NCI-H2171 treated with DMSO at 0.1 percent for 48 hours (cell line): ENCODE measurements around the gene TSN.
A peak's percentile ranks its signal among the peaks of the same experiment; 100 is the strongest.
"Not testable (repeated sequence)": the region's sequence is repeated elsewhere in the genome, so short reads cannot be mapped to it uniquely, and the experiment has no call there.

Experiments used
- DNase-seq: peaks from one replicate; lab custom pipeline; 2025; lab: John Stamatoyannopoulos, UW

TSN gene

GRCh38 chr2:121755237-121756111 lies at the start of gene TSN:
TSN (plus strand) TSS chr2:121755651; CDS start chr2:121755780, 129 bp downstream.
- peak; percentile 96 for DNase-seq

- no peak for DNase-seq
These were observed 49.5 kb upstream of the TSN start for GRCh38 chr2:121705958-121706357.

- peak; percentile 45 for DNase-seq
These were observed 48.0 kb upstream of the TSN start for GRCh38 chr2:121707344-121707919.

- no peak for DNase-seq
These were observed 47.5 kb upstream of the TSN start for GRCh38 chr2:121707920-121708361.

- DNase-seq, result no peak
These were observed 45.5 kb upstream of the TSN start for GRCh38 chr2:121709776-121710469.

- DNase-seq, result no peak
These were observed 44.8 kb upstream of the TSN start for GRCh38 chr2:121710470-121711170.

- DNase-seq, result not testable (repeated sequence)
These were observed 44.0 kb upstream of the TSN start for GRCh38 chr2:121711481-121711880.

GRCh38 chr2:121716126-121716525 lies 39.3 kb upstream of the TSN start:
- DNase-seq, result no peak

GRCh38 chr2:121717529-121717928 lies 37.9 kb upstream of the TSN start:
- DNase-seq, result no peak

GRCh38 chr2:121721926-121722325 lies 33.5 kb upstream of the TSN start:
- DNase-seq, result no peak

GRCh38 chr2:121722479-121722878 lies 33.0 kb upstream of the TSN start:
- DNase-seq, result no peak

GRCh38 chr2:121723316-121723715 lies 32.1 kb upstream of the TSN start:
- no peak for DNase-seq

- DNase-seq, result no peak
These were observed 28.1 kb upstream of the TSN start for GRCh38 chr2:121727332-121727731.

- no peak for DNase-seq
These were observed 27.5 kb upstream of the TSN start for GRCh38 chr2:121727950-121728349.

- DNase-seq, result no peak
These were observed 24.1 kb upstream of the TSN start for GRCh38 chr2:121731366-121731765.

GRCh38 chr2:121734544-121734943 lies 20.9 kb upstream of the TSN start:
- not testable (repeated sequence) for DNase-seq

GRCh38 chr2:121735518-121736074 lies 19.9 kb upstream of the TSN start:
- peak; percentile 18 for DNase-seq

- no peak for DNase-seq
These were observed 19.4 kb upstream of the TSN start for GRCh38 chr2:121736140-121736461.

GRCh38 chr2:121736462-121737336 lies 18.8 kb upstream of the TSN start, which contains the start of gene NIFK:
NIFK (minus strand) TSS chr2:121736875; CDS start chr2:121736850, 25 bp downstream.
- DNase-seq, result peak; percentile 97

- no peak for DNase-seq
These were observed 14.5 kb upstream of the TSN start for GRCh38 chr2:121740973-121741372.

GRCh38 chr2:121741450-121741849 lies 14.0 kb upstream of the TSN start:
- DNase-seq, result no peak
